GM10248 (cell line): ENCODE measurements around the gene WIPF3.

ENCODE experiments used
- CTCF ChIA-PET: fragments of 300-600 bp; sonication (Branson Sonifier 250); formaldehyde crosslinking; extraction: SDS; loops from one replicate; lab custom pipeline; 2021; ENCODE audit warnings: antibody characterized with exemption; lab: Yijun Ruan, JAX
- POLR2A ChIA-PET: fragments of 350-650 bp; sonication (Branson Sonifier 250); formaldehyde crosslinking; extraction: SDS; loops from one replicate; lab custom pipeline; 2020; ENCODE audit warnings: antibody characterized with exemption; lab: Yijun Ruan, JAX
- DNase-seq: peaks from one replicate; pipeline ENCODE4 v3.0.0; 2012; ENCODE audit errors: extremely low spot score
- TF ChIP-seq, protein P1 (sequence below): IDR thresholded peaks from 2 replicates; pipeline ENCODE4 v1.5.1; 2012; ENCODE audit warnings: mild to moderate bottlenecking, low read depth; ENCODE audit errors: extremely low read depth, missing control alignments, control extremely low read depth

WIPF3 gene

GRCh38 chr7:29893351-29893965 is 87.2 kb downstream of the WIPF3 start:
- POLR2A ChIA-PET: no interaction called here
- TF ChIP-seq, protein P1, sequence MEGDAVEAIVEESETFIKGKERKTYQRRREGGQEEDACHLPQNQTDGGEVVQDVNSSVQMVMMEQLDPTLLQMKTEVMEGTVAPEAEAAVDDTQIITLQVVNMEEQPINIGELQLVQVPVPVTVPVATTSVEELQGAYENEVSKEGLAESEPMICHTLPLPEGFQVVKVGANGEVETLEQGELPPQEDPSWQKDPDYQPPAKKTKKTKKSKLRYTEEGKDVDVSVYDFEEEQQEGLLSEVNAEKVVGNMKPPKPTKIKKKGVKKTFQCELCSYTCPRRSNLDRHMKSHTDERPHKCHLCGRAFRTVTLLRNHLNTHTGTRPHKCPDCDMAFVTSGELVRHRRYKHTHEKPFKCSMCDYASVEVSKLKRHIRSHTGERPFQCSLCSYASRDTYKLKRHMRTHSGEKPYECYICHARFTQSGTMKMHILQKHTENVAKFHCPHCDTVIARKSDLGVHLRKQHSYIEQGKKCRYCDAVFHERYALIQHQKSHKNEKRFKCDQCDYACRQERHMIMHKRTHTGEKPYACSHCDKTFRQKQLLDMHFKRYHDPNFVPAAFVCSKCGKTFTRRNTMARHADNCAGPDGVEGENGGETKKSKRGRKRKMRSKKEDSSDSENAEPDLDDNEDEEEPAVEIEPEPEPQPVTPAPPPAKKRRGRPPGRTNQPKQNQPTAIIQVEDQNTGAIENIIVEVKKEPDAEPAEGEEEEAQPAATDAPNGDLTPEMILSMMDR: no peak
- CTCF ChIA-PET: no interaction called here
- DNase-seq: no peak

DNA sequence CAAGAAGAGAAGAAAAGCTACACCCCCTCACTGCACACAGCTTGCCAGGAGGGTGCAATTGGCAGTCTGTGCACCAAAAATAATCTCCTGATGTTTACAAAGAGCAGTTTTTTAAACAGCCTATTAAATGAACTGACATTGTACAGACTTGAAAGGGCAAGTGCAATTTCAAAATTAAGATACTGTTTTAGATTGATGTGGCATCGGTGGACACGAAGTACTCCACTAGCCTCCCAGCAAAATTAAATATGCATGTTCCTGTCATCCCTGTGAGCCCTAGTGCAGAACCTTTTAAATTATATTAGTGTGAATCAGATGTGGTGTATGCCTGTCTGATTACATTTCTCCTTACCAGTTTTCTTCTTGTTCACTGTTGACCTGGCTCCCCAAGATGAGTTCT is 87.9 kb downstream of the WIPF3 start:
- TF ChIP-seq, protein P1: no peak
- POLR2A ChIA-PET: no interaction called here
- DNase-seq: no peak
- CTCF ChIA-PET: interaction anchor here (0.7 kb wide), 1 partner anchor 31 kb away, joined by 3 read pairs; no protein-coding TSS in a partner anchor

DNA sequence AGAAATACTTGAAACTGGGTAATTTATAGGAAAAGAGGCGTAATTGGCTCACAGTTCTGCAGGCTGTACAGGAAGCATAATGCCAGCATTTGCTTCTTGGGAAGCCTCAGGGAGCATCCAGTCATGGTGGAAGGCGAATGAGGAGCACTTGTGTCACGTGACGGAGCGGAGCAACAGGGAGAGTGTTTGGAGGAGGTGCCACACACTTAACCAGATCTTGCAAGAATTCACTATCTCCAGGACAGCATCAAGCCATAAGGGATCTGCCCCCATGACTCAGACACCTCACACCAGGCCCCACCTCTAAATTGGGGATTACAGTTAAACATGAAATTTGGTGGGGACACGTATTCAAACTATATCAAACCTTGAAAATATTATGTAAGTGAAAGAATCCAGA is 89.3 kb downstream of the WIPF3 start:
- no peak for DNase-seq
- ChIA-PET POLR2A (no interaction called here), CTCF (interaction anchor here (1.6 kb wide), 1 partner anchor 26 kb away, joined by 5 read pairs; no protein-coding TSS in a partner anchor)
- TF ChIP-seq, protein P1: no peak

DNA sequence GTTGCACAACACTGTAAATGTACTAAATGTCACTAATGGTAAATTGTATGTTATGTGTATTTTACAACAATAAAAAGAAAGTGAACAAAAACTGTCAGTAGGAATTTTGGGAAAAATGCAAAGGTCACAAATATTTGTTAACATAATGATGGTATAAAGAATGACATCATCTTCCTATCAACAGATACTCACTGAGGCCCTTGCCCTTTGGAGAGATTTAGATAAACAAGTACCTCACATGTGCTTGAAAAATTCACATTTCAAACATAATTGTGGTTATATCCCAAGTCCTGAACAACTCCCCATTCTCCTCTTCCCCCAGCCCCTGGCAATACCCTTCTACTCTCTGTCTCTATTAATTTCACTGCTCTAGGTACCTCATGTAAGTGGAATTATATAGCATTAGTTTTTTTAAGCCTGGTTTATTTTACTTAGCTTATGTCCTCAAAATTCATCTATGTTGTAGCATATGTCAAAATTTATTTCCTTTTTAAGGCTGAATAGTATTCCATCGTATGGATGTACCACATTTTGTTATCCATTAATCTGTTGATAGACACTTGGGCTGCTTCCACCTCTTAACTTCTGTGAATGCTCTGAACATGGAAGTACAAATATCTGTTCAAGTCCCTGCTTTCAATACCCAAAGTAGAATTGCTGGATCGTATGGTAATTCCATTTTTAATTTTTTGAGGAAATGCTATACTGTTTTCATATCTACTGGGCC is 90.5 kb downstream of the WIPF3 start:
- CTCF ChIA-PET: interaction anchor here (1.6 kb wide), 1 partner anchor 25 kb away, joined by 5 read pairs; no protein-coding TSS in a partner anchor
- TF ChIP-seq, protein P1: no peak

GRCh38 chr7:29898301-29898700 is 92.0 kb downstream of the WIPF3 start:
- TF ChIP-seq, protein P1: no peak
- no peak for DNase-seq
- POLR2A ChIA-PET: no interaction called here
- CTCF ChIA-PET: no interaction called here

More for the DNA sequence above, 90.5 kb downstream of the WIPF3 start:
- no peak for DNase-seq
- POLR2A ChIA-PET: no interaction called here

DNA sequence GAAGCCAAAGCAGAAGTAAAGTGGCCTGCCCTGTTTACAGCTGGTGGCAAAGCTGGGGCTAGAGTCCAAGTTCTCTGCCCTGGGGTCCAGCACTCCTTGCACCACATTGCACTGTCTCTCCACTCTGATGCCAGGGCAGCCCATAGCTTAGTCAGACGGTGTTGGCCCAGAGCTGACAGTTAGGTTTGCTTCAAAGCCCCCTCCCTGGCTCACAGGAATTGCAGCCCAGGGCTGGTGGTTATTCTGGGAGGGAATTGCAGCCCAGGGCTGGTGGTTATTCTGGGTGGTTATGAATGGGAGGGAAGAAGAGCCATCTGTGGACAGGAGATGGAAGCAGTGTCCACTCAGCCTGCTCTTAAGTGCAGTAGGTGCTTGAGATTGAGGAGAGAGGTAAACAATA is 94.4 kb downstream of the WIPF3 start:
- no peak for DNase-seq
- CTCF ChIA-PET: interaction anchor here (1.2 kb wide), 1 partner anchor 20 kb away, joined by 3 read pairs; no protein-coding TSS in a partner anchor
- TF ChIP-seq, protein P1: no peak
- POLR2A ChIA-PET: no interaction called here
